Stimulated activated CD8-positive, alpha-beta memory T cell treated with anti-CD3 and anti-CD28 coated beads, Interleukin-12 subunit alpha, Interleukin-12 subunit beta, amount 100 ng/mL, for 1 hour (primary cell): ENCODE data around the gene ZNF346.

Experiments used
- DNase-seq: peaks from one replicate; pipeline ENCODE4 v3.0.0-alpha.2; 2020; ENCODE audit warnings: low read depth

ZNF346 gene

GRCh38 chr5:177117441-177118045, 95.0 kb downstream of the ZNF346 start:
- DNase-seq = no peak

DNA sequence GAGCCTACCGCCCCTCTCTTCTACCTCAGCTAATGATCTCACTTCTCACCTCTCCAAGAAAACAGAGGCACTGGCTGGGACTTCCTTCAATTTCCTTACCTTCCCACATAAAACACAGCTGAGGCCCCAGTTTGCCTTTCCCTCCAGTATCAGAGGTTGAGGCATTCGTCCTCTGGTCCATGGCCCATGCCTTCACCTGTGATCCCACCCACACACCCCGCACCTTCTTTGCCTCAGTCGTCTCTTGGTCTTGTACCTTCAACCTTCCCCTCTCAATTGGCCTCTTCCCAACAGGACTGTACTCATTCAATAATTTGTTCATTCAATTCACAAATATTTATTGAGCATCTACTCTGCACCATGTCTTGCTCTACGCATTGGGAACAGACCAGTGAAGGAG, 100.1 kb downstream of the ZNF346 start:
- DNase-seq = no peak

GRCh38 chr5:177123789-177124485, 101.4 kb downstream of the ZNF346 start:
- DNase-seq = no peak

DNA sequence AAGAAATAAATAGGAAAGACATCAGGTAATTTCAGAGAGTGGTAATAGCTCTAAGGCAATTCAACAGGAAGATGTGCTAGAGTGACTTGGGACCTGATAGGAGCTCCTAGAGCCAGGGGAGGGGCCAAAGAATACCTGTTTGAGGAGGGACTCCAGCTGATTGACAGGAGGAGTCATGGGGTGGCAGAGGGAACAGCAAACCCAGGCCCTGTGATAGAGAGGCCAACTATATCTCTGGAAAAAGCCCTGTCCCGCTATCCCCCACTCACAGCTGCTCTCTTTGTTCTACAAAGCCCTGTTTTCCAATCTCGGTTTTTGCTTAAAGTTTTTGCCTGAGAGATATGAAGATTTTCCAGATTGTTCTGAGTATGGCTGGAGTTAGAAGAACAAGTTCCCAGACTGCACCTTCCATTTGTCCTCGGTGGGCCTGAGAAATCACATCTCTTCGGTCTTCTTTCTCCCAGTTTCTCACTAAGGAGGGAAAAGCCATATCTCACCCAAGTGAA, 102.0 kb downstream of the ZNF346 start:
- DNase-seq = no peak

DNA sequence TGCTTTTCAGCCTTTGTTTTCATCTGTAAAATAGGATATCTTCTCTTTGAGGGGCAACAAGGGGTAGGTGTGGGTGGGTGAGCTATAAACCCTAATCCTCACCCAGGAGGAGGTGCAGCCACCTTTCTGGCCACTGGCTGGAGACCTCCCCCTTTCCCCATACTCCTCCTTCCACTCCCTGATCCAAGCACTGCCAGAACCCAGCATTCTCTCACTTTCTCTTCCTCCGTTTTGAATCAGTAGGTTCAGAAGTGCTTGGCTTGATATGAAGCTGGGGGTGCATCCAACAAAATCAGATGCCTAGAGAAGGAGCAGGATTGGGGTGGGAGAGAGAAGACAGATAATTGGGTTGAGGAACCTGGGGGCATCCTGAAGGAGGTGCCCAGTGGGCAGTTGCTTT, 104.3 kb downstream of the ZNF346 start:
- DNase-seq = no peak

- DNase-seq = no peak
These were observed 106.1 kb downstream of the ZNF346 start for GRCh38 chr5:177128551-177128981.

DNA sequence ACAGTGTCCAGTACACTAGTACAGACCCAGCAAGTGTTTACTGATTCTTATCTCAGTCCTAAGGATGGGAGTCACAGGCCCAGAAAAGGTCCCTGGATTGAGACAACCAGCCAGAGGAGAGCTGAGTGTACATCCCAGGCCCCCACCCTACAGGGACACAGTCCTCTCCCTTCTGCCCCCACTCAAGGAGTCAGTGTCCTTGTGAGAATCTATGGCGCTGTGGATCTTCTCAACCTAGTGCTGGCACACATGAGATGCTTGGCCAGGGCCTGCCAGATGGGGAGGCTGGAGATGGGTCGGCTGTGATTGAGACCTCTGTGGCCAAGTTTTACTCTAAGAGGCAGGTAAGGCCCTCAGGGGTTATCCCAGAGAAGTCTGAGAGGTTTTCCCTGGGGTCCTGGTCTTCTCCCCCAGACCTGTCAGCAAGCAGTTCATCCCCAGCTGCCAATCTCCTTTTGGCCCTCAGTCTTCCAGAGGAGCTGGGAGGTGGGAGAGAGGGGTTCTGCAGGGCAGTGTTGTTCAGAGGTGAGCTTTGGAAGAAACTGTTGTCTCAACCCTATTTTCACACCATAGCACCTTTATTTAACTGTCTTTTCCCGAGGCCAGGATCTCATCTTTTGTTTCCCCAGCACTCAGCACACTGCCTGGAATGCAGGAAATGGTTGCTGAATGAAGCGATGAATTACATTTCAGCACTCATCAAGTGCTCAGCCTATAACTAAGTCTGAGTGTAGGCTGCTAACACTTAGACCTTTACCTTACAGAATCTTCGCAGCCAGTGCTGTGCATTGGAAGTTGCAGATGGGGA, 107.9 kb downstream of the ZNF346 start:
- DNase-seq = no peak
